HG02852 (cell line): ENCODE measurements around the gene ISCA2.

ENCODE experiments used
- ATAC-seq: cut with Tn5 transposase; IDR thresholded peaks from one replicate; pipeline ENCODE4 v1.9.1; 2021; ENCODE audit warnings: mild to moderate bottlenecking, moderate library complexity; ENCODE audit not compliant: unreplicated experiment

The ISCA2 gene

GRCh38 chr14:74482571-74482970 is 11.0 kb upstream of the ISCA2 start:
- no peak for ATAC-seq

- no peak for ATAC-seq
These were observed 10.2 kb upstream of the ISCA2 start for GRCh38 chr14:74483321-74483720.

- no peak for ATAC-seq
These were observed 7.4 kb upstream of the ISCA2 start for GRCh38 chr14:74486164-74486563.

- ATAC-seq: no peak
These were observed 4.7 kb upstream of the ISCA2 start for GRCh38 chr14:74488786-74489397.

GRCh38 chr14:74490486-74490885 is 3.1 kb upstream of the ISCA2 start:
- no peak for ATAC-seq

GRCh38 chr14:74491956-74492775 is 1.4 kb upstream of the ISCA2 start:
- ATAC-seq: no peak

- ATAC-seq: peak; percentile 7
These were observed 706 bp upstream of the ISCA2 start, which contains the start of gene NPC2 for GRCh38 chr14:74492776-74493342. Gene NPC2 (minus strand): TSS chr14:74493305. CDS start chr14:74493274, 31 bp downstream.

GRCh38 chr14:74495356-74495755 is 1.8 kb downstream of the ISCA2 start:
- ATAC-seq: no peak

GRCh38 chr14:74500417-74501134 is 7.0 kb downstream of the ISCA2 start:
- ATAC-seq: no peak

GRCh38 chr14:74501135-74501614 is 7.6 kb downstream of the ISCA2 start:
- no peak for ATAC-seq

- ATAC-seq: no peak
These were observed 8.1 kb downstream of the ISCA2 start for GRCh38 chr14:74501691-74502090.

- no peak for ATAC-seq
These were observed 8.9 kb downstream of the ISCA2 start for GRCh38 chr14:74502236-74503019.

GRCh38 chr14:74503291-74503937 is 9.8 kb downstream of the ISCA2 start:
- no peak for ATAC-seq

GRCh38 chr14:74503938-74504335 is 10.4 kb downstream of the ISCA2 start:
- ATAC-seq: no peak

- ATAC-seq: no peak
These were observed 10.8 kb downstream of the ISCA2 start for GRCh38 chr14:74504412-74504811.

GRCh38 chr14:74504874-74505720 is 11.5 kb downstream of the ISCA2 start:
- ATAC-seq: no peak

- no peak for ATAC-seq
These were observed 12.3 kb downstream of the ISCA2 start for GRCh38 chr14:74505831-74506230.

- ATAC-seq: no peak
These were observed 12.9 kb downstream of the ISCA2 start for GRCh38 chr14:74506411-74506851.

GRCh38 chr14:74507085-74507484 is 13.5 kb downstream of the ISCA2 start:
- no peak for ATAC-seq
